Lower leg skin (tissue), 3 donors: ENCODE results near the gene EFCAB11.

Experiments used
- CTCF ChIP-seq, 3 donors: fragments of 450-650 bp; IDR thresholded peaks; one replicate each; pipeline ENCODE4 v1.5.1; 2016; ENCODE audit warnings: antibody characterized with exemption in 3 of 3, mild to moderate bottlenecking in 3 of 3, moderate library complexity in 2 of 3
- POLR2A ChIP-seq, 2 donors: fragments of 450-650 bp; IDR thresholded peaks; one replicate each; pipeline ENCODE4 v1.6.1; 2016 to 2017; ENCODE audit warnings: antibody characterized with exemption in 2 of 2, mild to moderate bottlenecking in 1 of 2, moderate library complexity in 1 of 2

GRCh38 chr14:89803542-89803941 lies 151.0 kb downstream of the EFCAB11 start:
- TF ChIP-seq POLR2A (IDR thresholded peaks at IDR 0.05) (no peak), CTCF (IDR thresholded peaks at IDR 0.05) (no peak)
